Fibroblast of the aortic adventitia (primary cell): ENCODE measurements around the gene CHST7. TPM values are rescaled to one million over a fixed set of nuclear protein-coding genes. Genes with fewer than 3 reads are reported as not detected.
A peak's percentile ranks its signal among the peaks of the same experiment; 100 is the strongest.

ENCODE experiments used
- DNase-seq: peaks from one replicate; pipeline ENCODE4 v3.0.0-alpha.2; 2010; ENCODE audit warnings: low read depth
- H3K4me3 ChIP-seq: 2 replicates; pipeline ENCODE4 v1.5.1; 2011; ENCODE audit warnings: low read depth, mild to moderate bottlenecking, control low read depth, low read length, moderate library complexity
- total RNA-seq: library from RNA; depleted of rRNA; stranded (reverse); fragments of >200 nt; gene quantifications from 2 replicates; pipeline ENCODE4 v1.2.3, GENCODE V29; 2012; ENCODE audit warnings: low replicate concordance
- TF ChIP-seq, protein P1 (sequence below): IDR thresholded peaks from 2 replicates; pipeline ENCODE4 v1.5.1; 2011; ENCODE audit warnings: mild to moderate bottlenecking, low read length, control low read depth, inconsistent platforms; ENCODE audit not compliant: insufficient read depth

The CHST7 gene
- total RNA-seq, 1 donor, result 6.0 TPM

DNA sequence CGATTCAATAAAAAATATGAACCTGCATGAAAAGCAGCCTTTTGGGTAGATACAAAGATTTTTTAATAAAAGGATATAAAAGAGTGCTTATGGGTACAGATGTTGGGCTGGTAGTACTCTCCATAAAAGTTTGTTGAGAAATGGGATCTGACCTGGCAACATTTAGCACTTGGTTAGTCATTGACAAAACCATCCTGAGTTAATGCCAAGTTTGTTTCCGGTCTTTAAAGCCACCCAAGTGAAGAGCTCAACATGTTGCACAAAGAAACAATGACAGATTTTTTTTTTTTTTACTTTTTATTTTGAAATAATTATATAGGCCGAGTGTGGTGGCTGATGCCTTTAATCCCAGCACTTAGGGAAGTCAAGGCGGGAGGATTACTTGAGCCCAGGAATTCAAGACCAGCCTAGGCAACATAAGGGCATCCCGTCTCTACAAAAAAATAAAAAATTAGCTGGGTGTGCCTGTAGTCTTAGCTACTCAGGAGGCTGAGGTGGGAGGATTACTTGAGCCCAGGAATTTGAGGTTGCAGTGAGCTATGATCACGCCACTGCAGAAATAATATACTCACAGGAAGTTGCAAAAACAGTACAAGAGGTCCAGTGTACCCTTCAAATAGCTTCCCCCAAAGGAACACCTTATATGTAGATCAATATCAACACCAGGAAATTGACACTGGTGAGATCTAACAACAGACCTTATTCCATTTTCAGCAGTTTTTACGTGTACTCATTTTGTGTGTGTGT lies 16.6 kb downstream of the CHST7 start:
- H3K4me3 ChIP-seq, result no peak overlapping the region
- TF ChIP-seq, protein P1, sequence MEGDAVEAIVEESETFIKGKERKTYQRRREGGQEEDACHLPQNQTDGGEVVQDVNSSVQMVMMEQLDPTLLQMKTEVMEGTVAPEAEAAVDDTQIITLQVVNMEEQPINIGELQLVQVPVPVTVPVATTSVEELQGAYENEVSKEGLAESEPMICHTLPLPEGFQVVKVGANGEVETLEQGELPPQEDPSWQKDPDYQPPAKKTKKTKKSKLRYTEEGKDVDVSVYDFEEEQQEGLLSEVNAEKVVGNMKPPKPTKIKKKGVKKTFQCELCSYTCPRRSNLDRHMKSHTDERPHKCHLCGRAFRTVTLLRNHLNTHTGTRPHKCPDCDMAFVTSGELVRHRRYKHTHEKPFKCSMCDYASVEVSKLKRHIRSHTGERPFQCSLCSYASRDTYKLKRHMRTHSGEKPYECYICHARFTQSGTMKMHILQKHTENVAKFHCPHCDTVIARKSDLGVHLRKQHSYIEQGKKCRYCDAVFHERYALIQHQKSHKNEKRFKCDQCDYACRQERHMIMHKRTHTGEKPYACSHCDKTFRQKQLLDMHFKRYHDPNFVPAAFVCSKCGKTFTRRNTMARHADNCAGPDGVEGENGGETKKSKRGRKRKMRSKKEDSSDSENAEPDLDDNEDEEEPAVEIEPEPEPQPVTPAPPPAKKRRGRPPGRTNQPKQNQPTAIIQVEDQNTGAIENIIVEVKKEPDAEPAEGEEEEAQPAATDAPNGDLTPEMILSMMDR, result no peak
- DNase-seq, result peak; percentile 80

DNA sequence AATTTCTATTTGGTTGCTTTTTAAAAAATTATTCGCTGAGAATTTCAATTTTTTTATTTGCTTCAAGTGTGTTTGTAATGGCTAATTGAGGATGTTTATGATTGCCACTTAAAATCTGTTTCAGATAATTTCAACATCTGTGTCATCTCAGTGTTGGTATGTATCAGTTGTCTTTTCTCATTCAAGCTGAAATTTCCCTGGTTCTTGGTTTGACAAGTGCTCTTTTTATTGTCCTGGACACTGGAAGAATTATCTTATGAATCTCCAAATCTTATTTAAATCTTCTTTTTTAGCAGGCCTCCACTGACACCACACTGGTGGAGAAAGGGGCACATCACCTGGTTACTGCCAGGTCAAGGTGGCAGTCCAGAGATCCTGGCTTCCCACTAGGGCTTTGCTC lies 21.5 kb downstream of the CHST7 start:
- no peak for DNase-seq
- TF ChIP-seq, protein P1, result no peak
- no peak overlapping the region for H3K4me3 ChIP-seq

DNA sequence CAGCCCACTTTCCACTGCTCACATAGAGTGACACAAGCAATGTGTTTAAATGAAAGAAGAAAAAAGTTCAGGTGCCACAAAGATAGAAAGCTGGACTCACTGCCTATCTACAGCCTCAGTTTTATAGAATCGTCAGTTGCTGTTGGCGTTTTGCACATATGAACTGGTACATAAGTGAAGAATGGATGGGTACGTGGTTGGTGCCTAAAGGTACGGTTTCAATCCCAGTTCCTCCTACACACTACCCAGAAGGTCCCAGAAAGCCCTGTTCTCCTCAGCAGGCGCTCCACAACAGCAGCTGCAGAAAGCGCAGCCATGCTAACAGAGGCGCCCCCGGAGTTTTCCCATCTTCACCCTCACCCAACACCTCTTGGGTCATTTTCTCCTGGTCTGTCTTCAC lies 23.6 kb downstream of the CHST7 start:
- TF ChIP-seq, protein P1, result no peak
- no peak overlapping the region for H3K4me3 ChIP-seq
- DNase-seq, result no peak

DNA sequence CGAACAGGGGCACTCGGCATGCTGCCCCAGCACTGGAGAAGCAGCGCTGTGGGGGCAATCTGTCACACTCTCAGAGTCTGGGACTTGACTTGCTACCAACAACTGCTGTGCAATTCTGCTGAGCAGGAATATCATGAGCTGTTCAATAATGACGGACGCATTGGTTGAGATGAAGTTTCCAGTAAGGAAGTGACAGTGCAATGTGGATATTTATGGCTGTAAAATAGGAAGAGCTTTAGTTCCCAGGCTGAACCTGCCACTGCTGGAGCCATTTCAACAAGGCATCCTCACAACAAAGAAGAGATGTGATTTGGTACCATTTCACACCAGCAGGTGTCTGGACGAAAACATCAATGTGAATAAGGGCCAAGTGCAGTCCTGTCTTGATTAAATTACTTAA lies 24.2 kb downstream of the CHST7 start:
- DNase-seq, result no peak
- TF ChIP-seq, protein P1, result no peak
- no peak overlapping the region for H3K4me3 ChIP-seq

DNA sequence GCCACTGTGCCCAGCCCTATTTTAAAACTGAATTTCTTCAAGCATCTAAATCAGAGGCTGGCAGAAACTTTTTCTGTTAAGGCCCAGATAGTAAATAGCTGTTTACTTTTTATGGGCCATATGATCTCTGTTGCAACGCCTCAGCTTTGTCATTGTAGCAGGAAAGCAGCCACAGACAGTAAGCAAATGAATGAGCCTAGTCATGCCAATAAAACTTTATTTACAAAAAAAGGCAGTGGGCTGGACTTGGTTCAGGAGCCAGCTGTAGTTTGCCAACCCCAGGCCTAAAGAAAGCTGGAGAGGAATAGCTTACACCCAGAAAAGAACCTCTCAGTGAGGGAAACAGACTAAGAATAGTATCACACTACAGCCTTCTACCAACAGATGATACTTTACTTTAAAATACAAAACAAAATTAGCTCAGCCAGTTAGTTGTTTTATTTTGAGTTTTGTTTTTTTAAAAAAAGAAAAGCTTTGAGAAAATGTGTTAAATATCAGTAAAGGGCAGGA lies 25.5 kb downstream of the CHST7 start:
- TF ChIP-seq, protein P1, result no peak
- no peak overlapping the region for H3K4me3 ChIP-seq
- no peak for DNase-seq

DNA sequence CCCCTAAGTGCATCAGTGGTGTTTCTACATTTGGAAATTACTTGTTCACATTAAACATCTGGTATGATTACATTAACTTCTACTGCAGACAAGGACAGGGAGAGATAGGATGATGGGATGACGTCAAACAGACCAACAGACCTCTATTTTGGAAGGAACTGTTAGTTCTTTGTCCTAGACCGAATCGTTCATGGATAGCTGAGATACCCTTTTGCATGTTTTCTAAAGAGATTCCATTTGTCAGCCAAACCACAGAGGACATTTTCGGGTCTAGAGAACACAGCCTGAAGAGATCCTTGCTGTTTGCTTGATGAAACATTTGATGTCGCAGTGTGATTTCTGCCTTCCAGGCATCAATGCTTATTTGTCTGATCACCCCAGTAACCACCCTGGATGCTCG lies 27.7 kb downstream of the CHST7 start:
- peak; percentile 45 for DNase-seq
- H3K4me3 ChIP-seq, result no peak overlapping the region
- TF ChIP-seq, protein P1, result no peak
